Measurements from ENCODE around the gene STK32B.

The STK32B gene

DNA sequence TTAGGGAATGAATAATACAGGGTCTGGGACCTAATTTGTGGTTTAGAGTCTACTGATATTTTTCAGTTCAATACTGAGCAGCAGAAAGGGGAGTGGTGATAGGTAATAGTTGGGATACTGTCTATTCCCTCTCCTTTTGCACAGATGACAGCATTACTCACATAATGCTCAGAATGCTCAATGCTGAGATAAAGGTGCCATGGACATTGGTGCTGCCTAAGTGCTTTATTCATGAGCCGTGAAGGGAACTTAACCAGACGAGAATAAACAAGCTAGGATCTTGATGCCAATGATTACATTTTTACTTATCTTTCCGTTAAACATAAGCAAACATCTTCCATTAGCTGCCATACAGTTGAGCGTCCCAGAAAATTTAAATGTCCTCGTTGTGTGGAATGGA is 75.6 kb downstream of the STK32B start:
- DNase-seq: no peak

DNA sequence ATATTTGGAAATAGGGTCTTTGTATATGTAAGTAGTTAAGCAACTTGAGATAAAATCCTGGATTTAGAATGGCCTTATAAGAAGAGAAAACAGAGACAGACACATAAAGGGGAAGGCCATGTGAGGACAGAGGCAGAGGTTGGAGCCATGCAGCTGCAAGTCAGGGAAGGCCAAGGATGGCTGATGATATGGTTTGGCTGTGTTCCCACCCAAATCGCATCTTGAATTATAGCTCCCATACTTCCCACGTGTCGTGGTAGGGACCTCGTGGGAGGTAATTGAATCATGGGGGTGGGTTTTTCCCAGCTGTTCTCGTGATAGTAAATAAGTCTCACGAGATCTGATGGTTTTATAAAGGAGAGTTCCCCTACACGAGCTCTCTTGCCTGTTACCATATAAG is 76.3 kb downstream of the STK32B start:
- DNase-seq: no peak

DNA sequence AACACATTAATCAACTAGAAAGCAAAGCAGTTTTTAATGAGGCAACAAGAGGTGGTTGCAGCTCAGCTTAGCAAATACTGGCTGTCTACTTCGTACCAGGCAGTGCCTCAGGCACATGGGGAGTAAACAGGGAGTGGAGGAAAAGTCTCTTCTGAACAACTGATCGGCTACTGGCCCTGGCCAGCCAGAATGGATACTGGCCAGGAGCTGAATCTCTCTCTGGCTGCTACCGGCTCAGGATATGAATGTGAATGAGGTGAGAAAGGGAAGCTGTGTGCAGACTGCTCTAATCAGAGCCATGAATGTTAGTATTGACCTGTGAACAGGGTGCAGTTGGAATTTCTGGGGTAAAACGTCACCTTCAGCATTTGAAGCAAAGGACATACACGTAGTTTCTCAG is 77.3 kb downstream of the STK32B start:
- no peak for DNase-seq

DNA sequence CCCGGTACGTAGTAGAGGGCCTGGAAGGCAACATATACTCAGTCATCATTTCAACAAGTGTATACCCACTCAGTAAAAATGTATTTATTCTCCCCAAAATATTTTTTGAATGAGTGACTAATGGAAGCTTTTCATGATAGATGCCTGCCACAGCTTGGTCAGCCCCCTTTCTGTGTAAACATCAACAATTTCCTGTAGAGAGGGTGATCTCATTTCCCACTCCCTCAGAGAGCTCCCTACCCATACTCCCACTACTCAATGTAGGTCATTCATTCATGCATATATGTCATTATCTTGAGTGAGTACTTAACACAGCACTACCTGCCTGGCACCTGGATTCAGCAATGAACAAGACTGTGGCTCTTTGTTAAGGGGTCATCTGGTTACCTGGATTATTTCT is 81.9 kb downstream of the STK32B start:
- no peak for DNase-seq

DNA sequence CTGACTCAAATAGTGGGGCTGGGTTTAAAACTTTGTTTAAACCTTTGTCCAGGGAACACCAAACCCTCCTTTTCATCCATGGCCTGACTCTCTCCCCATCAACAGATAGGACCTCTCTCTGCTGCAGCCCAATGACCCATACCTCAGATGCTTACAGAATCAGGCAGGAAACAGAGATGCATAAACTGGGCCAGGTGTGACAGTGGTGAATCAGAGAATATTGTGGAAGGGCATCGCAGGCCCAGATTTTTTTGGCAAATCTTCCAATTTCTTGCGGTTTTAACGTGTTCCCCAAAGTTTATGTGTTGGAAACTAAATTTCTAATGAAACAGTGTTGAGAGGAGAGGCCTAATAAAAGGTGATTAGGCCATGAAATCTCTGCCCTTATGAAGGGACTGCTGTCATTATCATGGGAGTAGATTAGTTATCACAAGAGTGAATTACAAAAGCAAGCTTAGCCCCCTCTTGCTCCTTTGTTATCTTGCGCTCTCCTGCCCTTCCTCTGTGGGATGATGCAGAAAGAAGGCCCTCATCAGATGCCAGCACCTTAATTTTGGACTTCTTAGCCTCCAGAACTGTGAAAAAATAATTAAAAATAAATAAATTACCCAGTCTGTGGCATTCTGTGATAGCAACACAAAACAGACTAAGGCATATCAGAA is 82.8 kb downstream of the STK32B start:
- no peak for DNase-seq

DNA sequence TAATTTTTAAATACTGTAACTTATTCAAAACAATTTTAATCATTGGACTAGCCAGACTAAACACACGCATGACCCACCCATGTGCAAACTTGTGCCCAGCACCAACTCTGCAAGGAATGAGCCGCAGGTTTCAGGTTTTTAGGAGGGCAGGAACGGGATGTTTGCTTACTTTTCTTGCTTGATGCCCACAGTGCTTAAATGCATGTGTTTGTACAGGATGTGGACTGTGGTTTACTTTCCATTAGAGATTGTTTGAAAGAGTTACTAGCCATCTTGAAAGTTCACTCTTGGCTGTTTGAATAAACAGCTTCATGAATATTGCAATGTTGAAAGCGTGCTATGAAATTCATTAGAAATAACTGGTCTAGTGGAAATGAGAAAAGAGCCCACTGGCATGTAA is 83.3 kb downstream of the STK32B start:
- no peak for DNase-seq

DNA sequence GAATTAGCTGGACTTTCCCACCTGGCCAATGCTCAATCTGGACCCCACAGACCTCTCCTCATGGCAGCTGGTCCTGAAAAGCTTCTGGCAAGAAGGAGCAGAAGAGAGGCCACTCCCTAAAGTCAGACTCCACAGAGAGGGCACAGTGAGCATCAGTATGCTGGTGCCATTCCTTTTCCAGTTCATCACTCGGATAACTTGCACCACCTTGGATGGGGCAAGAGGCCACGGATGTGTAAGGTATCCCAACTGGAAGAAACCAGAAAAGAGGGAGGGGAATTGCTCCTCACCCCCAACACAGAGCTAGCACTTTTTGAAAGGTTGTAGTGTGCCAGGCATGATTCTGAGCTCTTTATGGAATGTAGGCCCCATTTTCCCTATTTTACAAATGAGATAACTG is 85.9 kb downstream of the STK32B start:
- DNase-seq: no peak

DNA sequence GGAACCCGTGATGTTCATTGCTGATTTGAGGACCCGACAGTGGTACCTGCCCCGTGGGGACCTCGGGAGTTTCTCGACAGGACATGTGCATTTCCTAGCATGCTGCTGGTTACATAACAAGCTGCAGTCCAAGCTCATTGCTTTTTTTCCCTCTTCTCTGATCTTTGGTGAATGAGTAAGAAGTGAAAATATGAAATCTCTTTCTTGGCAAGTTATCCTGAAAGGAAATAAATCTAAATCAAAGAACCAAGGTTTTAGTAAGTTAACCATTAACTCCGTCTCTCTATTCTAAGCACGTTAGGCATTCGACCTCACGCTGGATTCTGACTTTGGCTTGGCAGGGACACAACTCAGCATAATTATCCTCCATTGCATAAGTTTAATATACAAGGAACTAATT is 86.6 kb downstream of the STK32B start:
- no peak for DNase-seq

DNA sequence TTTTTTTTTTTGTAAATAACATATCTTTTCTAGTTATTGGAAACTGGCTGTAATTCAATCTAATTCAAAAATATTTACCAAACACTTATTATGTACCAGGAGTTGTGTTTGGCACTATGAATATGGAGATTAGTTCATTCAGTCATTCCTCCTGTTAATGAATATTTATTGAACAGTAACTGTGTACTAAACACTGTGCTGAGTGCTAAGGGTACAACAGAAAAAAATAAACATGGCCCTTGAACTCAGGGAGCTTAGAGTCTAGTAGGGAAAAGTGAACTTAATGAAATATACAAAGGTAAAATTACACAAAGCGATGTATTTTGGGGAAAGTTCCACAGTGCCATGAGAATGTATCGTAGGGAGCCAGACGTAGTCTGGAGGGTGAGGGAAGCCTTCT is 87.1 kb downstream of the STK32B start:
- no peak for DNase-seq

DNA sequence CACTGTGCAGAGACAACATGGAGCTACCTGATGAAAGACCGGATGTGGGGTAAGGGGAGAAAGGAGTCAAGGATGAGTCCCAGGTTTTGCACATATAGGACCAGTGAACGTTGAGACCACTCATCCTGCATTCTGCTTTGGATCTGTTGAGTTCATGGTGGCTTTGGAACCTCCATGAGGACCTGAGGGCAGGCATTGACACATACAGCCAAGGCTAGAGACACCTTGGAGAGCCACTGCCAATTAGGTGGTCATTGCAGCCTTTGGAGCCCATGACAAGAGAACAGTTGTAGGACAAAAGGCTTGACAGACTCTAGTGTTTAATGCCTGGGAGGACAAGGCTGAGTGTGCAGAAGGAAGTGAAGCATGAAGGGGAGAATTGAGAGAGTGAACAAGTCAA is 87.9 kb downstream of the STK32B start:
- DNase-seq: no peak

DNA sequence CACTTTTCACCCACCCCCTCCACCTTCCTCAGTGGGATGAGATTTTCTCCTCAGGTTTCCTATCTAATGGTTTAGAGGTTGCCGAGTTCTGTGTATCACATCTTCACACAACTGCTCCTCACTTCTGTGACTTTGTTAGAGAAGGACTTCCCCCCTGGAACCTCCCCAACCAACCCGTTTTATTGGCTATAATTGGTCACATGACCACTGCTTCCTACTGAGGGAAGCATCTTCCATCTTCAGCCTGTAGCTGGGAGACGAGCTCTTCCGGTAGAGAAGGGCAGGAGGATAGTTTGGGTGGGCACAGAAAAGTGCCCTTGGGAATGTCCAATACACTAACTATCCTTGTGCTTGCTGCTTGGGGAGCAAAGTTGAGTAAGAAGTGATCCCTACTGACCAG is 90.5 kb downstream of the STK32B start:
- no peak for DNase-seq

DNA sequence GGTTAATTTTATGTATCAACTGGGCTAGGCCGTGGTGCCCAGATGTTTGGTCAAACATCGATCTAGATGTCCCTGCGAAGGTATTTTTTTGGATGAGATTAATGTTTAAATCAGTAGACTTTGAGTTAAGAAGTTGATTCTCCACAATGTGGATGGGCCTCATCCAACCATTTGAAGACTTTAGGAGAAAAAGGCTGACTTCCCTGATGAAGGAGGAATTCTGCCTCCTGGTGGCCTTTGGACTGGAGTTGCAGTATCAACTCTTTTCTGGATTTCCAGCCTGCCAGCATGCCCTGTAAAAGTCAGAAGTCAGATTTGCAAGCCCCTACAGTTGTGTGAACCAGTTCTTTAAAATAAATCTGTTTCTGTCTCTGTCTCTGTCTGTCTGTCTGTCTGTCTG is 91.4 kb downstream of the STK32B start:
- peak; percentile 27 for DNase-seq

DNA sequence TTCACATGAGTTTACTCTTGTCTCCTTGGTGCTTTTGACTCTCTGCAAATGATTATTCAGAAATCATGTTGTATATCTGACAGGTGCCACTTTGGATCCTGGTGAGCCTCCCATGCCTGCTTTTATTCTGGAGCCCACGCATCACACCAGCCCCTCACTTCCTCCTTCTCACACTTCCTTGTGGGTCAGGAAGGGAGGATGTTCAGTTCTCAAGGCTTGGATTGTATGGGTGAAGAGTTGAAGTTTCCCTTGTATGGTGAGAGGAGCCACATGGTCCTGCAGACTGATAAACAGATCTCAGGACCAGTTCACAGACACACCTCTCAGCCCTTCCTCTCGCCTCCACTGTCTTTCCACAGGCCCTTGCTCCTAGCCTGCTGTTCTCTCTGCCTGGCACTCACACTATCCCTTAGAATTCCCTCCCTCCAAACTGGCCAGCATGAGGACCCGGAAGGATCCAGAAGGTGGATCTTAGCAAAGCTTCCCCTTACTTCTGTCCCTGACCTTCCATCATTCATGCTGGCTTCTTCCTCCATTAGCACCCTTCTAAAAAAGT is 92.1 kb downstream of the STK32B start:
- no peak for DNase-seq

DNA sequence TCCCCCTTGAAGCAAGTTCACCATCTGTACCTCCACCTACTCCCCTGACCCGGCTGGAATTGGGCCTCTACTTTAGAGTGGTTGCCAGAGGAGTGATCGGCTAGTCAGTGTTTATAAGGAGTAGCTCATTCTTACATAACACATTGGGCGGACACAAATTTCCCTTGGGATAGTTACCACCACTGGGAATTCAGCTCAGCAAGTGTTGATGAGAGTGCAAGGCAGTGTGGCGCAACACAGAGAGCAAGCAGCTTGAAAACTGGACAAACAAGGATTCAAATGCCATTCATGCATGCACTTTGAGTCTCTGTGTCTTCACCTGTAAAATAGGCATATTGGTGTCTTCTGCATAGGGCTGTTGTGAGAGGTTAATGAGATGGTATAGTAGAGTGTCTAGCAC is 92.7 kb downstream of the STK32B start:
- no peak for DNase-seq

DNA sequence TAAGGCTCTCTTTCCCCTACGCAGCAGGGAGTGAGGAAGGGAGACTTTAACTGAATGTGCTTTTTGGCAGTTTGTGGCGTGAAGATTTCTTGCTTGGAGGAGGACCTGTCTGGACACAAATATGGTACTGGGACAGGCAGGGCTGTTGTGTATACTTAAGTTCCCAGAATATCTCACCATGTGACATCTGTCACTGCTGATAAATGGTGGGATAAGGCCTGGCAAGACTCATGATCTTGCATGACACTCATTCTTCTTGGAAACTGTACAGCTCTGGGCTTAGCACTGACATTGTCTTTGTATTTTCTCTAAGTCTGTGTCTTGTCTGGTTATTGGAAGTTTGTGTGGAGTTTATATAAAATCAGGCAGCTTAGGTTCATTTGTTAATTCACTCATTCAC is 93.1 kb downstream of the STK32B start:
- no peak for DNase-seq

DNA sequence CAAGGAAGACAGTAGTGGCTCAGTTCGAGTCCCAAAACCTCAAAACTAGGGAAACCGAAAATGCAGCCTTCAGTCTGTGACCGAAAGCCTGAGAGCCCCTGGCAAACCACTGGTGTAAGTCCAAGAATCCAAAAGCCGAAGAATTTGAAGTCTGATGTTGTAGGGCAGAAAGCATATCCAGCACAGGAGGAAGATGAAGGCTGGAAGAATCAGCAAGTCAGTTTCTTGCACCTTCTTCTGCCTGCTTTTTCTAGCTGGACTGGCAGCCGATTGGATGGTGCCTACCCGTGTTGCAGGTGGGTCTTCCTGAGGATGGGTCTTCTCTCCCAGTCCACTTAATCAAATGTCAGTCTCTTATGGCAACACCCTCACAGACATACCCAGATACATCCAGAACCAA is 95.0 kb downstream of the STK32B start:
- no peak for DNase-seq

DNA sequence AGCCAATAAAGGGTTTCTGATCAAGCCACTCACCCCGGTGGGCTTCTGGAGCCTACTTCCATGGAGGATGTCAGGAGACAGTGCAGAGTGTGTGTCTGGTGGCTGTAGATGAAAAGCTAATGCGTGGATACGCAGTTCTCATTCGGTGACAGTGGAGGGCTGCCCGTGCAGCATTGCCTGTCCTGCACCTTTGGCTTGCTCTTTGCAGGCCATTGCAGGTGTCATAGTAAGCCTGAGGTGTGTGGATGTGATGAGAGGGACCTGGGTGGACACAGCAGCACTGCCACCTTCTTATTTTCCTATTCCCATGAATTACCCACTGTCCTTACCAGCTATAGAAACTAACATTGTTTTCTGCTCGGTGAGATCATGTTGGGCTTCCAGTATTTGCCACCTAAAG is 101.2 kb downstream of the STK32B start:
- DNase-seq: no peak

DNA sequence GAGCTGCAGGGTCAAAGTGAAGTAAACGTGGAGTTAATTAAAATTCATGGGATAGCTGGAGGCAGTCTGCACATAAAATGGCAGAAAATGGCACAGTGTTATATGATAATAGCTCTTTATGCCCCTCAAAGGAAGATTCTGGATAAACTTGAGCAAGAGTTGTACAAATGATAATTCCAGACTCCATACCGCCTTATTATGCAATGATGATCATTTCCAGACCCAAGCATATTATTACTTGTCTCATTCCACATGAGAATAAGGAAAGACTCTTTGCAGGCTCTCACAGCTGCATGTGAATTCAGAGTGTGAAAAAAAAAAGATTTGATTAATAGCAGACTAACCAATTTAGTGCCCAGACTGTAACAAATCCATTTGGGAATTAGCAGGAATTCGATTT is 105.4 kb downstream of the STK32B start:
- DNase-seq: no peak

DNA sequence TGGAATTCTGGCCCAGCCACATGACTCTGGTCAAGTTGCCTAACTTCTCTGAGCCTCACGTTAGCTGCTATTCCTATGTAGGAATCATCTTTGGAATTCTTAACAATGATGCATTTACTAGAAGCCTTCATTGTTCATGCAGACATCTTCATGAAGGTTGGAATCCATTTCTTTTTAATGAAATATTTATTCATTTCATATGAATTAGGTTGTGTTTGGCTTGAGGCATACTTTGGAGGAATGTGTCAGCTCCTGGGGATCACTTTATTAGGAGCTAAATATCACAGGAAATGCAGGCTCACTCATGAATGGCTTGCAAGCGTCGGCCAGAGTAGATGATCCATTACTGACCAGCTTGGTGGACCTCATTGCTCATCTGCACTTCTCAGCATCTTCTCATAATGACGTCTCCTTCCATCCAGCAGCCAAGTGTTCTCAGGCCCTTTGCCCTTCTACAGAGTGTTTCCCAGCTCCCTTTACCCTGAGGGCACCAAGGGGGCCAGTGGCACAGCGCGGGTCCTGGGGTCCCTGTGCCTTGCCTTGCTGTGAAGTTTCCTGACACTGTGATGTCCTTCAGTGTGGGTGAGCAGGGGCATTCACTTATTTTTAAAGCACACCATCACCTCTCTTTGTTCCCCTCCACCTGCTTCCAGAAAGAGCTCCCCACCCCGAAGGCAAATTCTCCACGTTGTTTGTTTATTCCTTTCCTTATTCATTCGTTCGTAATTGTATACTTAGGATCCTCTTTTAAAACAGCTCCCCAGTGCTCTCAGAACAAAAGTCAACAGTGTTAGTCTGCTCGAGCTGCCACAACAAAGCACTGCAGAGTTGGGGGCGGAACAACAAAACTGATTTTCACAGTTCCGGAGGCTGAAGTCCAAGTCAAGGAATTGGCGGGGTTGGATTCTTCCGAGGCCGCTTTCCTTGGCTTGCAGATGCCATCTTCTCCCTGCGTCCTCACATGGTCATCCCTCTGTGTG is 106.8 kb downstream of the STK32B start:
- DNase-seq: no peak

DNA sequence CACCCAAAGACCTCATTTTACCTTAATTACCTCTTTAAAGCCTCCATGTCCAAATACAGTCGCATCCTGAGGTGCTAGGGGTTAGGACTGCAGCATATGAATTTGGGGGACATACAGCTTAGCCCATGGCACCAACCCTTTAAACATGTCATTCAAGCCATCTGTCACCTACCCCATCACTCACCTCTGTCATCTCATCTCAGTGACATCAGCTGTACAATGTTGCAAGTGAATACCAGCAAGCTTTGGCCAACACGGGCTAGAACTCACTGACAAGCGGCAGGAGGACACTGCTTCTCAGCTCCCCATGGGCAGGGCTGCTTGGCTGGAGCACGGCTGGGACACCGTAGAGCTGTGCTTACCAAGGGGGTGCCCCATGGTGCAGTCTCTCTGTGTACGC is 107.5 kb downstream of the STK32B start:
- DNase-seq: no peak

DNA sequence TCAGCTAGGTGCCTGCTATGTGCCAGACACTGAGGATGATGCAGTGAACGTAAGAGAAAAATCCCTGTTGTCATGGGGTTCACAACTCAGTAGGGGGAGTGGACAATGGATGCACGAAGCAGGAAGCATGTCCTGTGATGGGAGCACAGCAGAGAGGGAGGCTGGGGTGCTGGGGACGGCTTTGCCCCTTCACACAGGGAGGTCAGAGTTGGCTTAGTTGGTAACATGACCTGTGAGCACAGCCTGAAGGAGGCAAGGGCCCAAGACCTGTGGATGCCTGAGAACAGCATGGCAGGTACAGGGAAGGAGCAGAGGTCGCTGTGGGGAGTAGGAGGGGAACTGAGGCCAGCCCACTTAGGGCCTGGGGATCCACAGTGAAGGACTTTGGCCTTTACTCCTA is 109.4 kb downstream of the STK32B start:
- DNase-seq: no peak

DNA sequence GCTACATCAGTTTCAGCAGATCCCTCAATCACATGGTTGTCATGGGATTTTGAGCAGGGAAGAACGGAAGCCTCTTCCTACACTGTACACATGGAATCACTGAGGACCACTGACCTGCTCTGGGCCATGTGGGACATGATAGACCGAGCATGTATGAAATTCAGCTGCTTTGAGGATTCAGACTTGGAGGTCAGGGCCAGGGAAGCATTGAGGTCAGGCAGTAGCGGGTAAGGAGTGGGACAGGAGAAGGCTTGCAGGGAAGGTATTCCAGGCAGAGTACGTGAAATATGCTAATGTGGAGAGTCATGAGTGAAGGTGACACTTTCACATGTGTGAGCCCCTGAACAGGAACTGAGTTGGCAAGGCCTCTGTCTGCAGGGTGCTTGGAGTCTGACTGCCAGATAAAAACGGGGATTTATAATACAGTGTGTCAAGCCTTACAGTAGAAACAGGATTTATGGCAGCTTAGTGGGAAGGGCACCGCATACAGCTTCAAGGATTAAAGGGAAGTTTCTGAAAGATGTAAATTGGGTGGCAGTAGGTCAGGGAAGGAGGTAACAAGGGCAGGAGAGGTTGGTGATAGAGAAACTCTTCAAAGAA is 111.7 kb downstream of the STK32B start:
- DNase-seq: no peak

DNA sequence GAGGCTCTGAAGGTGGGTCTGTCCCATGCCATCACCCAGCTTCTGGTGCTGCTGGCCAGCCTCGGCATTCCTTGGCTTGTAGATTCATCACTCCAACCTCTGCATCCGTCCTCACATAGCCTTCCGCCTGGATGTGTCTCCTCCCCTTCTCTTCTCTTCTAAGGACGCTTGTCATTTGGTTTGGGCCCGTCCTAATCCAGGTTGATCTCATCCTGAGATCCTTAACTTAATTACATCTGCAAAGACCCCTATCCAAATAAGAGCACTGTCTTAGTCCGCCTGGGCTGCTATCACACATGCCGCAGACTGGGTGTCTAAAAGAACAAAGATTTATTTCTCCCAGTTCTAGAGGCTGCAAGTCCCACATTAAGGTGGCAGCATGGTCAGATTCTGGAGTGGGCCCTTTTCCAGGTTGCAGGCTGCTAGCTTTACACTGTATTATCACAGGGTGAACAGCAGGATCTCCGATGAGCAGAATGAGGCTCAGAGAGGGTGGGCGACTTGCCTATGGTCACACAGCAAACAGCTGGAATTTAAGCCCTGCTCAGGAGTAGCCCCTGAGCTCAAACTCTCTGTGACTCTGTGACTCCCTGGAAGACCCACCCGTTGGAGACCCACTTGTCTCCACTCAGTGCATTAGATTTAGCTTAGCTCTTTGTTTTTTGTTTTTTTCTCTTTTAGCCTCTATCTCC is 113.1 kb downstream of the STK32B start:
- no peak for DNase-seq
